Skeletal muscle satellite cell (primary cell): Measurements from ENCODE around the gene ANLN.

ENCODE experiments used
- H3K27me3 ChIP-seq: 2 replicates; pipeline ENCODE4 v1.7.0; 2013; ENCODE audit warnings: low read length; ENCODE audit not compliant: control insufficient read depth, insufficient read depth
- H3K36me3 ChIP-seq: 2 replicates; pipeline ENCODE4 v1.7.0; 2013; ENCODE audit warnings: mild to moderate bottlenecking, control low read depth, low read length; ENCODE audit not compliant: insufficient read depth
- H3K4me1 ChIP-seq: 2 replicates; pipeline ENCODE4 v1.7.0; 2013; ENCODE audit warnings: low read length; ENCODE audit not compliant: control insufficient read depth, insufficient read depth
- H3K4me2 ChIP-seq: 2 replicates; pipeline ENCODE4 v1.7.0; 2013; ENCODE audit warnings: mild to moderate bottlenecking, low read length
- H3K4me3 ChIP-seq: 2 replicates; pipeline ENCODE4 v1.7.0; 2013; ENCODE audit warnings: low read length
- H3K9ac ChIP-seq: 2 replicates; pipeline ENCODE4 v1.7.0; 2013; ENCODE audit warnings: mild to moderate bottlenecking, low read depth, low read length, moderate library complexity
- H3K9me3 ChIP-seq: replicated peaks from 2 replicates; pipeline ENCODE4 v1.7.0; 2013; ENCODE audit warnings: mild to moderate bottlenecking, control low read depth, low read length

Gene ANLN

GRCh38 chr7:36396150-36396549 lies 6.5 kb downstream of the ANLN start:
- peaks cover 5% of the 10 kb centered on the region for H3K9me3 ChIP-seq
- no peak overlapping the region for H3K9ac ChIP-seq
- H3K4me3 ChIP-seq = no peak overlapping the region
- peaks cover 24% of the 10 kb centered on the region for H3K36me3 ChIP-seq
- no peaks in the 10 kb centered on the region for H3K27me3 ChIP-seq
- H3K4me2 ChIP-seq = no peak overlapping the region
- peaks cover 32% of the 10 kb centered on the region for H3K4me1 ChIP-seq

DNA sequence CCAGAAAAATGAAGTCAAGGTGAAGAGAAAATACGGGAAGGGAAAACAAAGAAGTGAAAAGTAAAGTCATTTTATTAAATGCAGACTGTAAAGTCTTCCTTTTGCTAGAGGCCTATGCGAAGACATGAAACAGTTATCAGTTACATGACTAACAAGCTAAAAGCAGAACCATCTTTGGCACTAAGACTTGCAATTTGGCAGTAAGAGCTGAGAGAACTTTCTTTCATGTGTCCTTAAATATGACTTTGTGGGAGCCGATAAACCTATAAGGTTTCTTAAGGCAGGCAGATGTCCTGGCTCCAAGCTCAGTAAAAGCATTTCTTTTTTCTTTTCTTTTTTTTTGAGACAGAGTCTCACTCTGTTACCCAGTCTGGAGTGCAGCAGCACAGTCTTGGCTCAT lies 10.4 kb downstream of the ANLN start:
- no peak overlapping the region for H3K9ac ChIP-seq
- H3K36me3 ChIP-seq = peaks cover 33% of the 10 kb centered on the region
- no peak overlapping the region for H3K4me2 ChIP-seq
- H3K4me1 ChIP-seq = peaks cover 6% of the 10 kb centered on the region
- no peak overlapping the region for H3K4me3 ChIP-seq
- no peaks in the 10 kb centered on the region for H3K27me3 ChIP-seq
- H3K9me3 ChIP-seq = peaks cover 5% of the 10 kb centered on the region

DNA sequence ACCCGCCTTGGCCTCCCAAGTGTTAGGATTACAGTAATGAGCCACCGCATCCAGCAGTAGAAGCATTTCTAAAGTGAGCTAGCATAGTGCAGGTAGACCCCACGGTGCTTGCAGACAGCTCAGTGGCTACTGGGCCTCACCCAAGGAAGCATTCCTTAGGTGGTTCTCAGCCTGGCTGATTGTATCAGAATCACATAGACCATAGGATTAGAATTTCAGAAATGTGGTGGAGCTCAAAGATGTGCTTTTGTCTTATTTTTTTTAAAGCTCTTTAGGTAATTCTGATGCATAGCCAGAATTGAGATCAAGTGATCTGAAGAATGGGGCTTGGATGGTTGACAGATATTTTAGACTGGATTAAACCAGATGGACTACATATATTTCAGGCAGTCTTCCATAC lies 10.9 kb downstream of the ANLN start:
- Histone ChIP-seq H3K27me3 (no peaks in the 10 kb centered on the region), H3K36me3 (peaks cover 37% of the 10 kb centered on the region), H3K4me1 (peaks cover 6% of the 10 kb centered on the region), H3K4me3 (no peak overlapping the region), H3K9ac (no peak overlapping the region), H3K9me3 (no peaks in the 10 kb centered on the region), H3K4me2 (no peak overlapping the region)

- Histone ChIP-seq H3K27me3 (no peaks in the 10 kb centered on the region), H3K9ac (no peak overlapping the region), H3K4me3 (no peak overlapping the region), H3K9me3 (no peaks in the 10 kb centered on the region), H3K4me2 (no peak overlapping the region), H3K36me3 (peaks cover 26% of the 10 kb centered on the region), H3K4me1 (peaks cover 6% of the 10 kb centered on the region)
These were observed 13.8 kb downstream of the ANLN start for GRCh38 chr7:36403452-36403851.

GRCh38 chr7:36404639-36405408 lies 15.2 kb downstream of the ANLN start:
- H3K36me3 ChIP-seq = peaks cover 19% of the 10 kb centered on the region
- no peak overlapping the region for H3K4me3 ChIP-seq
- H3K4me1 ChIP-seq = peaks cover 3% of the 10 kb centered on the region
- no peak overlapping the region for H3K9ac ChIP-seq
- no peaks in the 10 kb centered on the region for H3K27me3 ChIP-seq
- no peaks in the 10 kb centered on the region for H3K9me3 ChIP-seq
- H3K4me2 ChIP-seq = no peak overlapping the region

GRCh38 chr7:36405409-36405803 lies 15.7 kb downstream of the ANLN start:
- Histone ChIP-seq H3K4me1 (no peaks in the 10 kb centered on the region), H3K36me3 (peaks cover 17% of the 10 kb centered on the region), H3K27me3 (no peaks in the 10 kb centered on the region), H3K9ac (no peak overlapping the region), H3K4me3 (no peak overlapping the region), H3K9me3 (no peaks in the 10 kb centered on the region), H3K4me2 (no peak overlapping the region)

DNA sequence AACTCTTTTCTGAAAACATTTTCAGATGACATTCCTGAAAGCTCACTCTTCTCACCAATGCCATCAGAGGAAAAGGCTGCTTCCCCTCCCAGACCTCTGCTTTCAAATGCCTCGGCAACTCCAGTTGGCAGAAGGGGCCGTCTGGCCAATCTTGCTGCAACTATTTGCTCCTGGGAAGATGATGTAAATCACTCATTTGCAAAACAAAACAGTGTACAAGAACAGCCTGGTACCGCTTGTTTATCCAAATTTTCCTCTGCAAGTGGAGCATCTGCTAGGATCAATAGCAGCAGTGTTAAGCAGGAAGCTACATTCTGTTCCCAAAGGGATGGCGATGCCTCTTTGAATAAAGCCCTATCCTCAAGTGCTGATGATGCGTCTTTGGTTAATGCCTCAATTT lies 16.5 kb downstream of the ANLN start:
- Histone ChIP-seq H3K27me3 (no peaks in the 10 kb centered on the region), H3K4me2 (no peak overlapping the region), H3K36me3 (peaks cover 25% of the 10 kb centered on the region), H3K9ac (no peak overlapping the region), H3K4me1 (no peaks in the 10 kb centered on the region), H3K4me3 (no peak overlapping the region), H3K9me3 (no peaks in the 10 kb centered on the region)

DNA sequence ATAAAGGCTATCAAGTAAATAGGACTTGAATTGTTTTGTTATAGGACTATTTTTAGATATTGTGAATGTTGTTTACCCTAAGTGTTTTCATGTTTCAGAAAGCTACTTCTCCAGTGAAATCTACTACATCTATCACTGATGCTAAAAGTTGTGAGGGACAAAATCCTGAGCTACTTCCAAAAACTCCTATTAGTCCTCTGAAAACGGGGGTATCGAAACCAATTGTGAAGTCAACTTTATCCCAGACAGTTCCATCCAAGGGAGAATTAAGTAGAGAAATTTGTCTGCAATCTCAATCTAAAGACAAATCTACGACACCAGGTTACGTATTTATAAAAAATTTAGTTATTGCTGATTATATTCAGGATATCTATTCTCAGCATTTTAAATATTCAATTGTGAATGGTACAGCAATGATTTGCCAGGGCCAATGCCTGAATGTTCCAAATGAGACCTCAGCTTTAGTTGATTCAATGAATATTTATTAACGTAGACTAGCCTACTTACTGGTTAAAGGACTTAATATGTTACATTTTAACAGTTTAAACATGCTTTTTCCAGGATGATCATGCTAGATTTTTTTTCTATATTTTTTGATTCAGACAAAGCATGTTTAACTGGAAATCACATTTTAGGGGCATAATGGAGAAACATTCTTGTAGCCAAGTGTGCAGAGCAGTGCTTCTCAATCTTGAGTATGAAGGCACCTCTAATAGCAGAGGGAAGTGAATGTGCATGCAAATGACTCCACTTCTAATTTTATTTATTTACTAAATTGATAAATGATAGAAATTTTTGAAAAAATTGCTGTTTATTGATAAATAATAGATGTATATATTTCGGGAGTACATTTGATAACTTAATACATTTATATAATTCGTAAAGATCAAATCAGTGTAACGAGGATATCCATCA lies 18.2 kb downstream of the ANLN start:
- Histone ChIP-seq H3K36me3 (peaks cover 31% of the 10 kb centered on the region), H3K27me3 (no peaks in the 10 kb centered on the region), H3K9ac (no peak overlapping the region), H3K4me1 (no peaks in the 10 kb centered on the region), H3K4me2 (no peak overlapping the region), H3K4me3 (no peak overlapping the region), H3K9me3 (no peaks in the 10 kb centered on the region)

- Histone ChIP-seq H3K9me3 (no peaks in the 10 kb centered on the region), H3K9ac (no peak overlapping the region), H3K27me3 (no peaks in the 10 kb centered on the region), H3K36me3 (peaks cover 25% of the 10 kb centered on the region), H3K4me3 (no peak overlapping the region), H3K4me2 (no peak overlapping the region), H3K4me1 (no peaks in the 10 kb centered on the region)
These were observed 18.9 kb downstream of the ANLN start for GRCh38 chr7:36408589-36408988.

- Histone ChIP-seq H3K4me2 (no peak overlapping the region), H3K9me3 (no peaks in the 10 kb centered on the region), H3K36me3 (peaks cover 23% of the 10 kb centered on the region), H3K4me3 (no peak overlapping the region), H3K27me3 (no peaks in the 10 kb centered on the region), H3K4me1 (no peaks in the 10 kb centered on the region), H3K9ac (no peak overlapping the region)
These were observed 19.5 kb downstream of the ANLN start for GRCh38 chr7:36409180-36409579.

GRCh38 chr7:36415144-36415543 lies 25.5 kb downstream of the ANLN start:
- Histone ChIP-seq H3K4me2 (no peak overlapping the region), H3K4me1 (no peaks in the 10 kb centered on the region), H3K36me3 (peaks cover 36% of the 10 kb centered on the region), H3K4me3 (no peak overlapping the region), H3K27me3 (no peaks in the 10 kb centered on the region), H3K9ac (no peak overlapping the region), H3K9me3 (no peaks in the 10 kb centered on the region)
